Muscle layer of colon (tissue), 2 donors: Measurements from ENCODE around the gene CAMK2D.

Experiments used
- H3K27ac ChIP-seq: one replicate; pipeline ENCODE4 v1.7.0; 2013; ENCODE audit warnings: low read depth, mild to moderate bottlenecking, low read length, moderate library complexity
- H3K27me3 ChIP-seq, 2 donors: one replicate each; pipeline ENCODE4 v1.7.0; 2013; ENCODE audit warnings: low read length in 2 of 2, mild to moderate bottlenecking in 2 of 2; ENCODE audit not compliant: insufficient read depth in 2 of 2, control insufficient read depth in 1 of 2
- H3K36me3 ChIP-seq: one replicate; pipeline ENCODE4 v1.7.0; 2013; ENCODE audit warnings: mild to moderate bottlenecking, low read length; ENCODE audit not compliant: insufficient read depth
- H3K4me1 ChIP-seq: one replicate; pipeline ENCODE4 v1.7.0; 2013; ENCODE audit warnings: mild to moderate bottlenecking, low read length; ENCODE audit not compliant: insufficient read depth
- H3K4me3 ChIP-seq, 2 donors: one replicate each; pipeline ENCODE4 v1.7.0; 2013; ENCODE audit warnings: low read length in 2 of 2, low read depth in 1 of 2, mild to moderate bottlenecking in 1 of 2, moderate library complexity in 1 of 2
- H3K9ac ChIP-seq: one replicate; pipeline ENCODE4 v1.7.0; 2013; ENCODE audit warnings: low read length
- H3K9me3 ChIP-seq: one replicate; pipeline ENCODE4 v1.7.0; 2013; ENCODE audit warnings: mild to moderate bottlenecking, low read length
- donor health status: abdominal sarcoma.
- donor health status: Adenocarcinoma of cecum.

Gene CAMK2D

GRCh38 chr4:113534711-113535110, 226.8 kb downstream of the CAMK2D start:
- H3K36me3 ChIP-seq: peaks cover 4% of the 10 kb centered on the region

GRCh38 chr4:113531572-113531971, 230.0 kb downstream of the CAMK2D start:
- H3K4me3 ChIP-seq: no peak overlapping the region
- no peaks in the 10 kb centered on the region for H3K4me1 ChIP-seq
- no peak overlapping the region for H3K9ac ChIP-seq
- H3K9me3 ChIP-seq: no peaks in the 10 kb centered on the region
- no peaks in the 10 kb centered on the region for H3K27me3 ChIP-seq
- peaks cover 4% of the 10 kb centered on the region for H3K36me3 ChIP-seq
- H3K27ac ChIP-seq: no peak overlapping the region

More at GRCh38 chr4:113534711-113535110, 226.8 kb downstream of the CAMK2D start:
- Histone ChIP-seq H3K4me1 (peaks cover 17% of the 10 kb centered on the region), H3K9ac (no peak overlapping the region), H3K4me3 (no peak overlapping the region), H3K27ac (no peak overlapping the region), H3K9me3 (no peaks in the 10 kb centered on the region), H3K27me3 (no peaks in the 10 kb centered on the region)

DNA sequence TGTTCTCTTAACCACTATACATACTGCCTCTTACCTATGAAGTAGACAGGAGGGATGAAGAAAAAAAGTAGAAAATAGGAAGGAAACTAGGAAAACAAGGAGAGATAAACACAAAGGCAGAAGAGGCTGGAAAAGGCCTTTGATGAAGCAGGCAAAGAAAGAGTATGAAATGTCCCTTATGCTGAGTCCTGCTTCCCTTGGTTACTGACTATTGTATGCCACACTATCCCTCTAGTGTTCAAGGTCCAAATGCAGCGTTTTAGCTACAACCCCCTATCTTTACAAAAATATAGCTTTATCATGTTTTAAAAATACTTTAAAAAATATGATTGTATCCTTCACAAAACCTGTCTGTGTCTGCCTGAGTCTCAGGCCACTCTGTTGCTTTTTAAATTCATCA, 233.1 kb downstream of the CAMK2D start:
- Histone ChIP-seq H3K4me1 (no peaks in the 10 kb centered on the region), H3K36me3 (peaks cover 4% of the 10 kb centered on the region), H3K9me3 (no peaks in the 10 kb centered on the region), H3K9ac (no peak overlapping the region), H3K27me3 (no peaks in the 10 kb centered on the region), H3K4me3 (no peak overlapping the region), H3K27ac (no peak overlapping the region)

GRCh38 chr4:113525521-113525920, 236.0 kb downstream of the CAMK2D start:
- H3K27me3 ChIP-seq: no peaks in the 10 kb centered on the region
- no peak overlapping the region for H3K27ac ChIP-seq
- no peak overlapping the region for H3K9ac ChIP-seq
- no peaks in the 10 kb centered on the region for H3K4me1 ChIP-seq
- H3K36me3 ChIP-seq: peaks cover 6% of the 10 kb centered on the region
- H3K9me3 ChIP-seq: no peaks in the 10 kb centered on the region
- H3K4me3 ChIP-seq: no peak overlapping the region

GRCh38 chr4:113524505-113525186, 236.9 kb downstream of the CAMK2D start:
- no peaks in the 10 kb centered on the region for H3K27me3 ChIP-seq
- no peak overlapping the region for H3K4me3 ChIP-seq
- H3K27ac ChIP-seq: no peak overlapping the region
- no peaks in the 10 kb centered on the region for H3K4me1 ChIP-seq
- H3K9me3 ChIP-seq: no peaks in the 10 kb centered on the region
- H3K9ac ChIP-seq: no peak overlapping the region
- H3K36me3 ChIP-seq: peaks cover 3% of the 10 kb centered on the region

GRCh38 chr4:113524096-113524495, 237.4 kb downstream of the CAMK2D start:
- no peaks in the 10 kb centered on the region for H3K4me1 ChIP-seq
- H3K4me3 ChIP-seq: no peak overlapping the region
- peaks cover 3% of the 10 kb centered on the region for H3K36me3 ChIP-seq
- no peaks in the 10 kb centered on the region for H3K9me3 ChIP-seq
- H3K9ac ChIP-seq: no peak overlapping the region
- H3K27me3 ChIP-seq: no peaks in the 10 kb centered on the region
- no peak overlapping the region for H3K27ac ChIP-seq

DNA sequence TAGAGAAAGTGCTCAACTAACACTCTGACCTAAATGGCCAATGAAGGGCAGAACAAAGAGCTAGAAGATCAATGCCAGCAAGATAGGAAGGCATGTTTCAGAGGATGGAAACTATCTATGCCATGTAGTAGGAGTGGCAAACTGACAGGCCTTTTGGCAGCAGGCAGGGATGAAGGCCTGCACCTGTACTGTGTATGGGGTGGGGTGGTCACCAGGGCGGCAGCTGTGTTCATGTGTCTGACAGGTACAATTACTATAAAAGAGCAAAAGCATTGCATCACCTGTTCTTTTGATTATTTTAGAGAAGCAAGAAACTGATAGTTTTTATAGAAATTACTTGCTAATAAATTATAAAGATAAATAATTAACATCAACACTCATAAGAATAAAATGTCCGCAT, 239.1 kb downstream of the CAMK2D start:
- no peak overlapping the region for H3K9ac ChIP-seq
- no peak overlapping the region for H3K27ac ChIP-seq
- H3K27me3 ChIP-seq: no peaks in the 10 kb centered on the region
- peaks cover 3% of the 10 kb centered on the region for H3K36me3 ChIP-seq
- no peaks in the 10 kb centered on the region for H3K9me3 ChIP-seq
- no peak overlapping the region for H3K4me3 ChIP-seq
- H3K4me1 ChIP-seq: no peaks in the 10 kb centered on the region

GRCh38 chr4:113513382-113513781, 248.2 kb downstream of the CAMK2D start:
- H3K9me3 ChIP-seq: no peaks in the 10 kb centered on the region
- H3K27ac ChIP-seq: no peak overlapping the region
- no peak overlapping the region for H3K9ac ChIP-seq
- peaks cover 15% of the 10 kb centered on the region for H3K36me3 ChIP-seq
- no peak overlapping the region for H3K4me3 ChIP-seq
- no peaks in the 10 kb centered on the region for H3K27me3 ChIP-seq
- H3K4me1 ChIP-seq: no peaks in the 10 kb centered on the region

- H3K9ac ChIP-seq: no peak overlapping the region
- H3K36me3 ChIP-seq: peaks cover 16% of the 10 kb centered on the region
- H3K4me1 ChIP-seq: no peaks in the 10 kb centered on the region
- no peaks in the 10 kb centered on the region for H3K9me3 ChIP-seq
- H3K27me3 ChIP-seq: no peaks in the 10 kb centered on the region
- H3K4me3 ChIP-seq: no peak overlapping the region
- no peak overlapping the region for H3K27ac ChIP-seq
These were observed 248.7 kb downstream of the CAMK2D start for GRCh38 chr4:113512880-113513279.

GRCh38 chr4:113511944-113512343, 249.6 kb downstream of the CAMK2D start:
- no peaks in the 10 kb centered on the region for H3K4me1 ChIP-seq
- H3K36me3 ChIP-seq: peaks cover 16% of the 10 kb centered on the region
- H3K27ac ChIP-seq: no peak overlapping the region
- H3K9me3 ChIP-seq: no peaks in the 10 kb centered on the region
- no peak overlapping the region for H3K4me3 ChIP-seq
- H3K27me3 ChIP-seq: no peaks in the 10 kb centered on the region
- H3K9ac ChIP-seq: no peak overlapping the region

GRCh38 chr4:113509851-113510250, 251.7 kb downstream of the CAMK2D start:
- no peaks in the 10 kb centered on the region for H3K9me3 ChIP-seq
- no peak overlapping the region for H3K4me3 ChIP-seq
- no peaks in the 10 kb centered on the region for H3K27me3 ChIP-seq
- H3K9ac ChIP-seq: no peak overlapping the region
- H3K4me1 ChIP-seq: no peaks in the 10 kb centered on the region
- peaks cover 16% of the 10 kb centered on the region for H3K36me3 ChIP-seq
- no peak overlapping the region for H3K27ac ChIP-seq

GRCh38 chr4:113505044-113505443, 256.5 kb downstream of the CAMK2D start:
- Histone ChIP-seq H3K9me3 (no peaks in the 10 kb centered on the region), H3K27me3 (no peaks in the 10 kb centered on the region), H3K4me1 (no peaks in the 10 kb centered on the region), H3K36me3 (peaks cover 8% of the 10 kb centered on the region), H3K4me3 (no peak overlapping the region), H3K27ac (no peak overlapping the region), H3K9ac (no peak overlapping the region)
